IMR-90 (cell line): ENCODE measurements around the gene SEZ6L. TPM values are rescaled to one million over a fixed set of nuclear protein-coding genes. Genes with fewer than 3 reads are reported as not detected.

Source experiments
- ATAC-seq: fragments of 200-7000 bp; cut with Tn5 transposase; 2 replicates; pipeline ENCODE4 v1.9.1; 2020; ENCODE audit warnings: low read depth, mild to moderate bottlenecking, moderate library complexity
- BruUV-seq: library from RNA; stranded (reverse); fragments of 400-500 nt; replicated peaks from 2 replicates; lab custom pipeline; 2021; lab: Mats Ljungman, UMichigan
- CTCF ChIA-PET: fragments of 300-600 bp; formaldehyde crosslinking; extraction: SDS; loops from one replicate; lab custom pipeline; 2021; ENCODE audit warnings: antibody characterized with exemption; lab: Yijun Ruan, JAX
- POLR2A ChIA-PET: fragments of 300-600 bp; sonication (Branson Sonifier 250); formaldehyde crosslinking; loops from one replicate; lab custom pipeline; 2022; ENCODE audit warnings: antibody characterized with exemption; ENCODE audit not compliant: unreplicated experiment; lab: Charles Lee
- DNase-seq: peaks from one replicate; pipeline ENCODE4 v3.0.0; 2013
- H2AFZ ChIP-seq: replicated peaks from 2 replicates; pipeline ENCODE3; 2013; ENCODE audit warnings: low read length, mild to moderate bottlenecking; ENCODE audit not compliant: poor library complexity
- H2AK5ac ChIP-seq: 2 replicates; pipeline ENCODE4 v1.6.1; 2013; ENCODE audit warnings: low read depth, low read length, inconsistent platforms
- H2AK9ac ChIP-seq: replicated peaks from 2 replicates; pipeline ENCODE3; 2013; ENCODE audit warnings: mild to moderate bottlenecking, low read depth, low read length, moderate library complexity; ENCODE audit not compliant: poor library complexity
- H2BK120ac ChIP-seq: 2 replicates; pipeline ENCODE4 v1.6.1; 2013; ENCODE audit warnings: low read depth, low read length, inconsistent platforms
- H2BK15ac ChIP-seq: 3 replicates; pipeline ENCODE4 v1.6.1; 2013; ENCODE audit warnings: low read depth, low read length, inconsistent platforms
- H2BK20ac ChIP-seq: 2 replicates; pipeline ENCODE4 v1.6.1; 2013; ENCODE audit warnings: low read depth, mild to moderate bottlenecking, inconsistent platforms, low read length, moderate library complexity
- H2BK5ac ChIP-seq: 2 replicates; pipeline ENCODE4 v1.6.1; 2013; ENCODE audit warnings: mild to moderate bottlenecking, low read depth, low read length, inconsistent platforms; ENCODE audit not compliant: poor library complexity, severe bottlenecking
- H3K14ac ChIP-seq: replicated peaks from 2 replicates; pipeline ENCODE4 v1.6.1; 2013; ENCODE audit warnings: low read depth, low read length, inconsistent platforms
- H3K18ac ChIP-seq: 2 replicates; pipeline ENCODE4 v1.6.1; 2013; ENCODE audit warnings: low read depth, low read length, control low read depth
- H3K23ac ChIP-seq: 2 replicates; pipeline ENCODE4 v1.6.1; 2013; ENCODE audit warnings: low read depth, low read length, inconsistent platforms
- H3K27ac ChIP-seq: 2 replicates; pipeline ENCODE4 v1.5.1; 2013; ENCODE audit warnings: mild to moderate bottlenecking, control low read depth, low read length; ENCODE audit not compliant: insufficient read depth
- H3K27me3 ChIP-seq: 2 replicates; pipeline ENCODE4 v1.6.1; 2013; ENCODE audit warnings: low read length; ENCODE audit not compliant: control insufficient read depth, insufficient read depth
- H3K36me3 ChIP-seq: 2 replicates; pipeline ENCODE4 v1.6.1; 2013; ENCODE audit warnings: low read length, mixed read lengths; ENCODE audit not compliant: control insufficient read depth, insufficient read depth
- H3K4ac ChIP-seq: 2 replicates; pipeline ENCODE4 v1.6.1; 2013; ENCODE audit warnings: low read depth, low read length, inconsistent platforms
- H3K4me1 ChIP-seq: 2 replicates; pipeline ENCODE4 v1.6.1; 2013; ENCODE audit warnings: low read length, mixed read lengths; ENCODE audit not compliant: control insufficient read depth, insufficient read depth
- H3K4me2 ChIP-seq: 2 replicates; pipeline ENCODE4 v1.6.1; 2013; ENCODE audit warnings: low read depth, mild to moderate bottlenecking, control low read depth, low read length, moderate library complexity
- H3K4me3 ChIP-seq: 2 replicates; pipeline ENCODE4 v1.5.1; 2013; ENCODE audit warnings: low read depth, mild to moderate bottlenecking, control low read depth, low read length, moderate library complexity; ENCODE audit not compliant: insufficient read depth
- H3K56ac ChIP-seq: 2 replicates; pipeline ENCODE4 v1.6.1; 2013; ENCODE audit warnings: low read length, inconsistent platforms; ENCODE audit not compliant: insufficient read depth; ENCODE audit errors: extremely low read depth
- H3K79me1 ChIP-seq, 2 experiments: 2 replicates each; pipeline ENCODE4 v1.6.1; 2013; ENCODE audit warnings: low read length in 2 of 2, inconsistent platforms in 1 of 2, low read depth in 1 of 2
- H3K9ac ChIP-seq: 2 replicates; pipeline ENCODE4 v1.6.1; 2013; ENCODE audit warnings: low read depth, low read length, control low read depth
- H3K9me1 ChIP-seq: 2 replicates; pipeline ENCODE4 v1.6.1; 2013; ENCODE audit warnings: low read length, inconsistent platforms; ENCODE audit not compliant: insufficient read depth
- H3K9me3 ChIP-seq: 2 replicates; pipeline ENCODE4 v1.6.1; 2013; ENCODE audit warnings: low read length; ENCODE audit not compliant: control insufficient read depth, insufficient read depth
- H4K20me1 ChIP-seq: 2 replicates; pipeline ENCODE4 v1.6.1; 2013; ENCODE audit warnings: low read length, inconsistent platforms; ENCODE audit not compliant: insufficient read depth
- H4K5ac ChIP-seq: 2 replicates; pipeline ENCODE4 v1.6.1; 2013; ENCODE audit warnings: mild to moderate bottlenecking, low read depth, low read length, control low read depth
- H4K8ac ChIP-seq, 2 experiments: 2 replicates each; pipeline ENCODE4 v1.6.1; 2013; ENCODE audit warnings: low read depth in 2 of 2, low read length in 2 of 2, control low read depth in 1 of 2, inconsistent platforms in 1 of 2
- H4K91ac ChIP-seq: 2 replicates; pipeline ENCODE4 v1.6.1; 2013; ENCODE audit warnings: low read depth, low read length, inconsistent platforms; ENCODE audit not compliant: insufficient read depth
- FOS ChIP-seq: fragments of 150-350 bp; IDR thresholded peaks from 2 replicates; pipeline ENCODE4 v1.6.1; 2016; ENCODE audit warnings: low read depth, low read length
- MAZ ChIP-seq: IDR thresholded peaks from 2 replicates; pipeline ENCODE4 v1.6.1; 2012; ENCODE audit warnings: low read depth, mild to moderate bottlenecking, low read length, improper control_type of control experiment, moderate library complexity, borderline replicate concordance
- RAD21 ChIP-seq: IDR thresholded peaks from 2 replicates; pipeline ENCODE4 v1.6.1; 2012; ENCODE audit warnings: low read length, improper control_type of control experiment
- RCOR1 ChIP-seq: IDR thresholded peaks from 2 replicates; pipeline ENCODE4 v1.6.1; 2012; ENCODE audit warnings: mild to moderate bottlenecking, low read length, improper control_type of control experiment; ENCODE audit not compliant: insufficient replicate concordance
- SMC3 ChIP-seq: fragments of 150-350 bp; IDR thresholded peaks from 2 replicates; pipeline ENCODE4 v1.6.1; 2016; ENCODE audit warnings: low read depth, mild to moderate bottlenecking, antibody characterized with exemption, low read length, moderate library complexity
- WGBS, 2 experiments: methylation state at CpG; one replicate each; pipeline versions ENCODE4 v1.1.5 to v1.1.7; 2013; ENCODE audit warnings: missing lambda C conversion rate in 2 of 2; ENCODE audit not compliant: insufficient read length in 1 of 2; ENCODE audit errors: extremely low coverage in 2 of 2; 5-methylcytosine and 5-hydroxymethylcytosine counted together
- dilution Hi-C: fragments of 300-500 bp; cut with HindIII; formaldehyde crosslinking; loops from one replicate; pipeline ENCODE4 v1.14.3; 2018; ENCODE audit warnings: low sequenced_read_pairs; ENCODE audit not compliant: unreplicated experiment
- in situ Hi-C: fragments of 300-500 bp; cut with MboI; formaldehyde crosslinking; loops from 3 replicates; pipeline ENCODE4 v1.14.3; 2019; ENCODE audit warnings: low sequenced_read_pairs, inconsistent platforms, mixed read lengths
- intact Hi-C: fragments of 100-400 bp; cut with micrococcal nuclease; formaldehyde crosslinking; loops from 2 replicates; pipeline ENCODE4 v1.10.0; 2022
- polyA plus RNA-seq, 3 experiments: library from polyadenylated mRNA; depleted of rRNA; stranded (reverse); fragments of >200 nt; gene quantifications; 2 replicates each; pipeline ENCODE4 v1.2.3, GENCODE V29; 2012; ENCODE audit warnings: low replicate concordance in 1 of 3
- total RNA-seq: library from RNA; depleted of rRNA; stranded (reverse); fragments of >200 nt; gene quantifications from 2 replicates; pipeline ENCODE4 v1.2.3, GENCODE V29; 2012

SEZ6L gene
- total and polyA plus RNA-seq, 2 of the 4 experiments (the other 2 are of a cell fraction): not detected

GRCh38 chr22:26271427-26271826 is 102.2 kb downstream of the SEZ6L start:
- no peak overlapping the region for H2AK5ac ChIP-seq
- H3K4me2 ChIP-seq: no peak overlapping the region
- no CpG with 5 or more reads among the region's 6 CpGs for WGBS, 2 experiments
- no peaks in the 10 kb centered on the region for H3K36me3 ChIP-seq
- H3K9me1 ChIP-seq: no peaks in the 10 kb centered on the region
- H2BK5ac ChIP-seq: no peak overlapping the region
- no TSS peak for BruUV-seq
- dilution Hi-C loops: no loop called here
- H3K14ac ChIP-seq: no peak overlapping the region
- no peak overlapping the region for H3K9ac ChIP-seq
- POLR2A ChIA-PET: no interaction called here
- H3K23ac ChIP-seq: no peak overlapping the region
- intact Hi-C loops: no loop called here
- H4K91ac ChIP-seq: no peak overlapping the region
- H3K4me3 ChIP-seq: no peak overlapping the region
- H2BK20ac ChIP-seq: no peak overlapping the region
- H3K27ac ChIP-seq: no peak overlapping the region
- H2AK9ac ChIP-seq: no peak overlapping the region
- CTCF ChIA-PET: no interaction called here
- H3K56ac ChIP-seq: no peak overlapping the region
- H3K4ac ChIP-seq: no peak overlapping the region
- TF ChIP-seq SMC3 (no peak), FOS (no peak), MAZ (no peak), RAD21 (no peak), RCOR1 (no peak)
- H2AFZ ChIP-seq: no peak overlapping the region
- H4K20me1 ChIP-seq: no peaks in the 10 kb centered on the region
- H3K79me1 ChIP-seq: no peaks in the 10 kb centered on the region
- ATAC-seq: no peak
- H3K4me1 ChIP-seq: no peaks in the 10 kb centered on the region
- no peak overlapping the region for H4K8ac ChIP-seq
- no peak overlapping the region for H3K18ac ChIP-seq
- no peak overlapping the region for H4K5ac ChIP-seq
- no peak for DNase-seq
- in situ Hi-C loops: no loop called here
- H2BK15ac ChIP-seq: no peak overlapping the region
- H3K9me3 ChIP-seq: no peaks in the 10 kb centered on the region
- H3K27me3 ChIP-seq: no peaks in the 10 kb centered on the region
- no peak overlapping the region for H2BK120ac ChIP-seq
